Osteocyte (in vitro differentiated cells): Measurements from ENCODE around the gene SIRT4. TPM values are rescaled to one million over a fixed set of nuclear protein-coding genes. Genes with fewer than 3 reads are reported as not detected.
A peak's percentile ranks its signal among the peaks of the same experiment; 100 is the strongest.

Experiments
- DNase-seq: peaks from one replicate; pipeline ENCODE4 v3.0.0; 2021; ENCODE audit warnings: mixed read lengths; ENCODE audit not compliant: unreplicated experiment; ENCODE audit errors: extremely low spot score
- H3K27ac Mint-ChIP-seq: one replicate; pipeline ENCODE4 v1.8.0; 2021; ENCODE audit warnings: mild to moderate bottlenecking, mixed read lengths; ENCODE audit not compliant: unreplicated experiment
- H3K27me3 Mint-ChIP-seq: one replicate; pipeline ENCODE4 v1.8.0; 2021; ENCODE audit warnings: mixed read lengths; ENCODE audit not compliant: unreplicated experiment
- H3K36me3 Mint-ChIP-seq: one replicate; pipeline ENCODE4 v1.8.0; 2021; ENCODE audit warnings: mixed read lengths; ENCODE audit not compliant: unreplicated experiment
- H3K4me1 Mint-ChIP-seq: one replicate; pipeline ENCODE4 v1.8.0; 2021; ENCODE audit warnings: mixed read lengths; ENCODE audit not compliant: unreplicated experiment
- H3K4me3 Mint-ChIP-seq: one replicate; pipeline ENCODE4 v1.8.0; 2021; ENCODE audit warnings: mild to moderate bottlenecking, moderate library complexity, mixed read lengths; ENCODE audit not compliant: unreplicated experiment
- H3K9me3 Mint-ChIP-seq: one replicate; pipeline ENCODE4 v1.8.0; 2021; ENCODE audit warnings: mixed read lengths; ENCODE audit not compliant: unreplicated experiment
- total RNA-seq: library from RNA; stranded (reverse); gene quantifications from 2 replicates; pipeline ENCODE4 v1.2.1, GENCODE V29; 2021
- TF ChIP-seq, protein P1 (sequence below): fragments of 200-600 bp; sonication (generic); IDR thresholded peaks from 2 replicates; pipeline ENCODE4 v1.5.0; 2021; ENCODE audit warnings: antibody characterized with exemption, mild to moderate bottlenecking, moderate library complexity

SIRT4 gene
- total RNA-seq, 1 donor from 2014 or later = 0.97 TPM

DNA sequence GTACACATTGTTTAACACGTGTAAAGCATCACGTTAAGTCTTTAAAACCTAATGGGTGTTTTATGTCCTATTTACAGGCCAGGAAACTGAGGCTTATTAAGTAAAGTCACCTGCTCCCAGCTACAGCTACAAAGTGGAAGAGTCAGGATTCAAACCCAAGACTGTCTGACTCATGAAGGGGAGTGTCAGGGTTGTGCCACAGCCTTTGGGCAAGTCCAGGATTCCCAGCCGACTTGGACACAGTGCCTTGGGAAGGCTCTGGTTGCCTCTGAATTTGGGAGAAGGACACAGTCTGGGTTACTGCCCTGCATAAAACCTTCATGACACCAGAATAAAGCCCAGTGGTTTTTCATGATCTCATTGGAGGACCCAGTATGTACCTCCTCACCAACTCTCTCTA is 17.7 kb upstream of the SIRT4 start:
- DNase-seq = no peak
- TF ChIP-seq, protein P1, sequence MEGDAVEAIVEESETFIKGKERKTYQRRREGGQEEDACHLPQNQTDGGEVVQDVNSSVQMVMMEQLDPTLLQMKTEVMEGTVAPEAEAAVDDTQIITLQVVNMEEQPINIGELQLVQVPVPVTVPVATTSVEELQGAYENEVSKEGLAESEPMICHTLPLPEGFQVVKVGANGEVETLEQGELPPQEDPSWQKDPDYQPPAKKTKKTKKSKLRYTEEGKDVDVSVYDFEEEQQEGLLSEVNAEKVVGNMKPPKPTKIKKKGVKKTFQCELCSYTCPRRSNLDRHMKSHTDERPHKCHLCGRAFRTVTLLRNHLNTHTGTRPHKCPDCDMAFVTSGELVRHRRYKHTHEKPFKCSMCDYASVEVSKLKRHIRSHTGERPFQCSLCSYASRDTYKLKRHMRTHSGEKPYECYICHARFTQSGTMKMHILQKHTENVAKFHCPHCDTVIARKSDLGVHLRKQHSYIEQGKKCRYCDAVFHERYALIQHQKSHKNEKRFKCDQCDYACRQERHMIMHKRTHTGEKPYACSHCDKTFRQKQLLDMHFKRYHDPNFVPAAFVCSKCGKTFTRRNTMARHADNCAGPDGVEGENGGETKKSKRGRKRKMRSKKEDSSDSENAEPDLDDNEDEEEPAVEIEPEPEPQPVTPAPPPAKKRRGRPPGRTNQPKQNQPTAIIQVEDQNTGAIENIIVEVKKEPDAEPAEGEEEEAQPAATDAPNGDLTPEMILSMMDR = no peak
- Mint-ChIP-seq H3K4me3 (no peak overlapping the region), H3K36me3 (no peaks in the 10 kb centered on the region), H3K4me1 (peaks cover 12% of the 10 kb centered on the region), H3K27me3 (no peaks in the 10 kb centered on the region), H3K27ac (no peak overlapping the region), H3K9me3 (no peaks in the 10 kb centered on the region)

DNA sequence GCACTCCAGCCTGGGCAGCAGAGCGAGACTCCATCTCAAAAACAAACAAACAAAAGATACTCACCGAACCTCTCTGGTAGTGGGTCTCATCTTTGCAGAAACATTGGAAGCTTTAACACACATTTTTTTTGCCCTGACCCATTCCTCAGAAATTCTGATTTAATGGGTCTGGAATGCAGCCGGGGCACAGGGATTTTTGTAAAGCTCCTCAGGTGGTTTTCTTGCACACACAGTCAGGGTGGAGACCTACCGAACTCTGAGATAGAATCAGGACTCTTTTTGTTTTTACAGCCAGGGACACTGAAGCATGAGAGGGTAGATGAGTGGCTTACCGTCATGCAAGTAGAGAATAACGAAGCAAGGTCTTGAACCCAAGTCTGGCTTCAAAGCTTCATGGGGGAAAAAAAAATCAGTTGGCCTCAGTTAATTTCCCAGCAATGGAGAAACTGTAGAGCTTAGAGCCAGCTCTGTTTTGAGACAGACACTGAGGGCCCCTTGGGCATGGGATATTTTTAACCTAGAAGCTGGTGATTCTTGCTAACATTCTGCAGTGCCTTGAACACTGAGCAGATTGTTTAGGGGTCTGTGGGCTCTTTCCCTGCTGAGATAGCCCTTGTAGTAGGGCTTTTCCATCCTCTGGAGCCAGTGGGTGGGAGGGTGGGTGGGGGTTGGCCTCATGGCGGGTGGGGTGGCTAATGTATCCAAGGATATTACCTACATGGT is 15.2 kb upstream of the SIRT4 start:
- TF ChIP-seq, protein P1 = no peak
- Mint-ChIP-seq H3K4me1 (peaks cover 16% of the 10 kb centered on the region), H3K4me3 (no peak overlapping the region), H3K36me3 (no peaks in the 10 kb centered on the region), H3K27me3 (no peaks in the 10 kb centered on the region), H3K27ac (peak overlapping the region; percentile 54), H3K9me3 (no peaks in the 10 kb centered on the region)
- no peak for DNase-seq

DNA sequence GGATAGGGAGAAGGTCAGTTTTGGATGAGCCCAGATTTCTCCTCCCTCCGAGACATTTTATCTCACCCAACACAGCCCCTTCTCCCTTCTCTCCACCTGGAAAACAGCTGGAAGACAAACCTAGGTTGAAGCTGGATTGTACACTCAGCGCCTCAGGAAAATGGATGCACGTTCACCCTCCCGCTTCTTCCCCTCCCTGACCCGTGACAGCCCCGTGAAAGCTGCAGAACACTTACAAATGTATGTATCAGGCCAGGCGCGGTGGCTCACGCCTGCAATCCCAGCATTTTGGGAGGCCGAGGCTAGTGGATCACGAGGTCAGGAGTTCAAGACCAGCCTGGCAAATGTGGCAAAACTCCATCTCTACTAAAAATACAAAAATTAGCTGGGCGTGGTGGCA is 14.6 kb upstream of the SIRT4 start:
- Mint-ChIP-seq H3K27me3 (no peaks in the 10 kb centered on the region), H3K27ac (no peak overlapping the region), H3K36me3 (no peaks in the 10 kb centered on the region), H3K9me3 (no peaks in the 10 kb centered on the region), H3K4me3 (no peak overlapping the region), H3K4me1 (peaks cover 16% of the 10 kb centered on the region)
- TF ChIP-seq, protein P1 = no peak
- DNase-seq = no peak

DNA sequence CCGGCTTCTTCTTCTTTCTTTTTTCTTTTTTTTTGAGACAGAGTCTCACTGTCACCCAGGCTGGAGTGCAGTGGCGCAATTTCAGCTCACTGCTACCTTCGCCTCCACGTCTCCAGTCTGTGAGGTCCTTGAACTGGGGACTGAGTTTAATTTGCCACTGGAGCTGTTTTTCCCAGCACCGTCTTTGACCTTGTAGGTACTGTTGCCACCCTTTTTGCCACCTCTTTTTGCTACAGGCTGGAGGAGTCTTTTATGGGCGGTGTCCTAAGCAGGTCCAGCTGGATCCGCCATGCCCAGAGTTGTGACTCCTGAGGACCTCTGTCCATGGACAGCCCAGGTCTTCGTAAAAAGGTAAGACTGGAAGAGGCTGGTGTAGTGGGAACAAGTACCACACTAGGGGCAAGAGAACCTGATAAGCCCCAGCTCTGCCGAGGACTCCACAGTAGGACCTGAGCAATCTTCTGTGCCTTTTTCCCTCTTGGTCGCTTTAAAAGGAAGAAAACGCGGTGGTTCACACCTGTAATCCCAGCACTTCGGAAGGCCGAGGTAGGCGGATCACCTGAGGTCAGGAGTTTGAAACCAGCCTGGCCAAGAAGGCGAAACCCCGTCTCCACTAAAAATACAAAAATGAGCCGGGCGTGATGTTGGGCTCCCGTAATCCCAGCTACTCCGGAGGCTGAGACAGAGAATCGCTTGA is 11.4 kb upstream of the SIRT4 start:
- TF ChIP-seq, protein P1 = no peak
- Mint-ChIP-seq H3K9me3 (no peaks in the 10 kb centered on the region), H3K4me3 (no peak overlapping the region), H3K36me3 (no peaks in the 10 kb centered on the region), H3K4me1 (peaks cover 16% of the 10 kb centered on the region), H3K27ac (no peak overlapping the region), H3K27me3 (no peaks in the 10 kb centered on the region)
- DNase-seq = no peak

DNA sequence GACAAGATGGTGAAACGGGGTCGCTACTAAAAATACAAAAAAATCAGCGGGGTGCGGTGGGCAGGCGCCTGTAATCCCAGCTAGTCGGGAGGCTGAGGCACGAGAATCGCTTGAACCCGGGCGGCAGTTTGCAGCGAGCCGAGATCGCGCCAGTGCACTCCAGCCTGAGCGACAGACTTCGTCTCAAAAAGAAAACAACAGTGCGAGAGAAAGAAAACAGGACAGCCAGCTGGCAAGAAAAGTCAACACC is 9.8 kb upstream of the SIRT4 start:
- TF ChIP-seq, protein P1 = no peak
- H3K27ac Mint-ChIP-seq = no peak overlapping the region
- no peaks in the 10 kb centered on the region for H3K27me3 Mint-ChIP-seq
- no peak for DNase-seq
- H3K36me3 Mint-ChIP-seq = no peaks in the 10 kb centered on the region
- no peaks in the 10 kb centered on the region for H3K9me3 Mint-ChIP-seq
- H3K4me3 Mint-ChIP-seq = no peak overlapping the region
- H3K4me1 Mint-ChIP-seq = peaks cover 7% of the 10 kb centered on the region
